Esophagus squamous epithelium (tissue), 5 donors: ENCODE results near the gene COL9A1. TPM values are rescaled to one million over a fixed set of nuclear protein-coding genes. Genes with fewer than 3 reads are reported as not detected.

Experiments used
- DNase-seq: peaks from one replicate; lab custom pipeline; 2025; lab: John Stamatoyannopoulos, UW
- H3K27ac ChIP-seq, 4 donors: fragments of 200-600 bp; sonication (generic); one replicate each; pipeline ENCODE4 v1.5.1; 2016 to 2019; ENCODE audit warnings: mild to moderate bottlenecking in 1 of 4
- H3K27me3 ChIP-seq, 4 donors: fragments of 200-600 bp; sonication (generic); 1 replicate in 3 of 4; 2 replicates in 1 of 4; pipeline versions ENCODE4 v1.5.1 to v1.6.0; 2017 to 2021; ENCODE audit warnings: antibody characterized with exemption in 1 of 4
- H3K36me3 ChIP-seq, 3 donors: fragments of 200-600 bp; sonication (generic); one replicate each; pipeline ENCODE4 v1.5.1; 2016 to 2019
- H3K4me1 ChIP-seq, 3 donors: fragments of 200-600 bp; sonication (generic); one replicate each; pipeline ENCODE4 v1.5.1; 2017 to 2019
- H3K4me3 ChIP-seq, 4 donors: fragments of 200-600 bp; sonication (generic); 1 replicate in 3 of 4; 2 replicates in 1 of 4; pipeline ENCODE4 v1.5.1; 2016 to 2019; ENCODE audit warnings: mild to moderate bottlenecking in 2 of 4, moderate library complexity in 1 of 4
- H3K9me3 ChIP-seq, 3 donors: fragments of 200-600 bp; sonication (generic); one replicate each; pipeline ENCODE4 v1.5.1; 2016 to 2019
- CTCF ChIP-seq, 6 experiments: fragments of 450-650 bp in 4 of 6; fragments of 200-600 bp in 2 of 6; sonication (generic) in 2 of 6; IDR thresholded peaks; one replicate each; pipeline ENCODE4 v1.5.1; 2016 to 2019; ENCODE audit warnings: antibody characterized with exemption in 6 of 6, mild to moderate bottlenecking in 4 of 6, moderate library complexity in 4 of 6
- POLR2A ChIP-seq, 4 donors: fragments of 450-650 bp; IDR thresholded peaks; one replicate each; pipeline ENCODE4 v1.6.1; 2017; ENCODE audit warnings: antibody characterized with exemption in 4 of 4, mild to moderate bottlenecking in 4 of 4, moderate library complexity in 3 of 4
- WGBS, 2 donors: methylation state at CpG; one replicate each; pipeline ENCODE4 v1.1.5; 2018; 5-methylcytosine and 5-hydroxymethylcytosine counted together
- intact Hi-C: fragments of 100-400 bp; cut with DNase I; formaldehyde crosslinking; loops from one replicate; pipeline ENCODE4 v1.15.0; 2022
- total RNA-seq, 4 donors: library from RNA; depleted of rRNA; stranded (reverse); fragments of >200 nt; gene quantifications; one replicate each; pipeline ENCODE4 v1.1.0, GENCODE V29; 2016
- donor health status: DM: yes; HTN: yes; CAD: no.

COL9A1 gene
- total RNA-seq, 4 donors from 2014 or later, result 0.57 TPM; not detected in 3

- Histone ChIP-seq H3K27ac (no peak overlapping the region), H3K4me3 (no peak overlapping the region), H3K36me3 (no peaks in the 10 kb centered on the region), H3K27me3 (no peaks in the 10 kb centered on the region), H3K4me1 (no peaks in the 10 kb centered on the region), H3K9me3 (no peaks in the 10 kb centered on the region)
- intact Hi-C loops, result no loop called here
- 79 to 85% methylated on average over 4 of the region's 4 CpGs for WGBS, 2 donors
- TF ChIP-seq CTCF (IDR thresholded peaks at IDR 0.05), result no peak
- TF ChIP-seq POLR2A (IDR thresholded peaks at IDR 0.05), result no peak
- DNase-seq, result no peak
Measured at GRCh38 chr6:70274338-70274737, 28.5 kb downstream of the COL9A1 start.

- H3K27ac ChIP-seq, result no peak overlapping the region
- no peaks in the 10 kb centered on the region for H3K36me3 ChIP-seq
- WGBS, 2 donors, result 14 to 28% methylated on average over 2 of the region's 2 CpGs
- no peaks in the 10 kb centered on the region for H3K27me3 ChIP-seq
- H3K4me1 ChIP-seq, result no peaks in the 10 kb centered on the region
- intact Hi-C loops, result no loop called here
- H3K9me3 ChIP-seq, result no peaks in the 10 kb centered on the region
- no peak for DNase-seq
- H3K4me3 ChIP-seq, result no peak overlapping the region
- TF ChIP-seq POLR2A (IDR thresholded peaks at IDR 0.05) (no peak), CTCF (IDR thresholded peaks at IDR 0.05) (no peak)
Measured at GRCh38 chr6:70272071-70272470, 30.8 kb downstream of the COL9A1 start.

- Histone ChIP-seq H3K36me3 (no peaks in the 10 kb centered on the region), H3K4me1 (no peaks in the 10 kb centered on the region), H3K9me3 (no peaks in the 10 kb centered on the region), H3K27ac (no peak overlapping the region), H3K4me3 (no peak overlapping the region), H3K27me3 (no peaks in the 10 kb centered on the region)
- TF ChIP-seq CTCF (IDR thresholded peaks at IDR 0.05) (no peak), POLR2A (IDR thresholded peaks at IDR 0.05) (no peak)
- intact Hi-C loops, result no loop called here
- no peak for DNase-seq
- WGBS, 2 donors, result 40 to 54% methylated on average over 8 of the region's 8 CpGs
Measured at GRCh38 chr6:70270287-70271005, 32.4 kb downstream of the COL9A1 start.

- intact Hi-C loops, result no loop called here
Measured at GRCh38 chr6:70266142-70266541, 36.7 kb downstream of the COL9A1 start.

More at GRCh38 chr6:70266142-70266541, 36.7 kb downstream of the COL9A1 start:
- H3K27ac ChIP-seq, result no peak overlapping the region
- no peak for TF ChIP-seq POLR2A (IDR thresholded peaks at IDR 0.05)
- TF ChIP-seq CTCF (IDR thresholded peaks at IDR 0.05), result no peak
- no peaks in the 10 kb centered on the region for H3K4me1 ChIP-seq
- no peaks in the 10 kb centered on the region for H3K27me3 ChIP-seq
- 46 to 61% methylated on average over 2 of the region's 2 CpGs for WGBS, 2 donors
- no peaks in the 10 kb centered on the region for H3K36me3 ChIP-seq
- no peak overlapping the region for H3K4me3 ChIP-seq
- DNase-seq, result no peak
- no peaks in the 10 kb centered on the region for H3K9me3 ChIP-seq
